GM12878 (cell line): Measurements from ENCODE around the gene MPV17. TPM values are rescaled to one million over a fixed set of nuclear protein-coding genes. Genes with fewer than 3 reads are reported as not detected.

Source experiments
- ATAC-seq: fragments of 200-7000 bp; cut with Tn5 transposase; 3 replicates; pipeline ENCODE4 v1.9.1; 2020; ENCODE audit warnings: mild to moderate bottlenecking, moderate library complexity
- BruUV-seq: library from RNA; stranded (reverse); fragments of 400-500 nt; replicated peaks from 2 replicates; lab custom pipeline; 2021; lab: Mats Ljungman, UMichigan
- CTCF ChIA-PET: fragments of 300-600 bp; sonication (Branson Sonifier 250); formaldehyde crosslinking; extraction: SDS; loops from one replicate; lab custom pipeline; 2021; ENCODE audit warnings: inconsistent platforms; lab: Yijun Ruan, JAX
- POLR2A ChIA-PET: fragments of 350-600 bp; formaldehyde crosslinking; extraction: SDS; loops from one replicate; lab custom pipeline; 2021; ENCODE audit warnings: inconsistent platforms; lab: Charles Lee
- RAD21 ChIA-PET: fragments of 300-600 bp; sonication (Branson Sonifier 250); formaldehyde crosslinking; loops from one replicate; lab custom pipeline; 2023; ENCODE audit warnings: antibody characterized with exemption; ENCODE audit not compliant: unreplicated experiment; lab: Charles Lee
- SMC1A ChIA-PET: fragments of 300-600 bp; sonication (Branson Sonifier 250); formaldehyde crosslinking; loops from one replicate; lab custom pipeline; 2023; ENCODE audit not compliant: unreplicated experiment, uncharacterized antibody; lab: Charles Lee
- DNase-seq: peaks from one replicate; pipeline ENCODE4 v3.0.0-alpha.2; 2011; ENCODE audit warnings: low read depth, low spot score
- FAIRE-seq: peaks from 3 replicates; lab custom pipeline; 2011; peaks lifted over from hg19 to GRCh38; lab: Jason Lieb, UNC
- H2AFZ ChIP-seq: 2 replicates; pipeline ENCODE4 v1.6.0; 2011; ENCODE audit warnings: low read depth, low read length, control low read depth; ENCODE audit not compliant: control insufficient read depth
- H3K27ac ChIP-seq: 2 replicates; pipeline ENCODE4 v1.5.1; 2011; ENCODE audit warnings: control low read depth; ENCODE audit not compliant: control insufficient read depth, insufficient read depth
- H3K27me3 ChIP-seq, 2 experiments: replicated peaks in 1 of 2; 2 replicates each; pipeline versions ENCODE4 v1.6.0 to v1.6.1; 2011; ENCODE audit warnings: low read length in 1 of 2; ENCODE audit not compliant: control insufficient read depth in 2 of 2, insufficient read depth in 2 of 2
- H3K36me3 ChIP-seq, 2 experiments: 2 replicates each; pipeline ENCODE4 v1.5.1; 2011; ENCODE audit warnings: low read length in 1 of 2; ENCODE audit not compliant: control insufficient read depth in 2 of 2, insufficient read depth in 2 of 2
- H3K4me1 ChIP-seq: 2 replicates; pipeline ENCODE4 v1.6.1; 2011; ENCODE audit warnings: mild to moderate bottlenecking, low read length, moderate library complexity, mixed read lengths; ENCODE audit not compliant: control insufficient read depth, insufficient read depth
- H3K4me2 ChIP-seq: 2 replicates; pipeline ENCODE4 v1.6.0; 2011; ENCODE audit warnings: control low read depth; ENCODE audit not compliant: control insufficient read depth, insufficient read depth
- H3K4me3 ChIP-seq: fragments of 200-600 bp; sonication (generic); 2 replicates; pipeline ENCODE4 v1.5.1; 2016
- H3K79me2 ChIP-seq: 2 replicates; pipeline ENCODE4 v1.6.0; 2011; ENCODE audit warnings: low read length; ENCODE audit not compliant: control insufficient read depth, insufficient read depth
- H3K9ac ChIP-seq: 2 replicates; pipeline ENCODE4 v1.8.0; 2011; ENCODE audit warnings: low read length, control low read depth, mixed read lengths; ENCODE audit not compliant: control insufficient read depth, insufficient read depth
- H3K9me3 ChIP-seq: replicated peaks from 3 replicates; pipeline ENCODE4 v1.5.1; 2011; ENCODE audit warnings: mild to moderate bottlenecking, low read length; ENCODE audit not compliant: control insufficient read depth, insufficient read depth
- H4K20me1 ChIP-seq: 2 replicates; pipeline ENCODE4 v1.6.0; 2011; ENCODE audit not compliant: control insufficient read depth, insufficient read depth
- CBX3 ChIP-seq: fragments of 200-600 bp; sonication (generic); IDR thresholded peaks from 2 replicates; pipeline ENCODE4 v1.6.1; 2016; ENCODE audit warnings: low read depth, borderline replicate concordance
- EED ChIP-seq: sonication (generic); IDR thresholded peaks from 2 replicates; pipeline ENCODE4 v1.6.1; 2016; ENCODE audit warnings: antibody characterized with exemption, low read depth
- IKZF1 ChIP-seq: fragments of 450-650 bp; conservative IDR thresholded peaks from 2 replicates; pipeline ENCODE4 v1.6.1; 2017; ENCODE audit warnings: antibody characterized with exemption, mild to moderate bottlenecking
- JUND ChIP-seq: IDR thresholded peaks from 2 replicates; pipeline ENCODE4 v1.6.1; 2012; ENCODE audit warnings: low read depth, mild to moderate bottlenecking, low read length, improper control_type of control experiment, moderate library complexity
- NR2C1 ChIP-seq: fragments of 450-650 bp; IDR thresholded peaks from 2 replicates; pipeline ENCODE4 v1.6.1; 2017; ENCODE audit warnings: antibody characterized with exemption, mild to moderate bottlenecking, moderate library complexity
- NR2F1 ChIP-seq: fragments of 450-650 bp; conservative IDR thresholded peaks from 2 replicates; pipeline ENCODE4 v1.6.1; 2017; ENCODE audit warnings: mild to moderate bottlenecking
- PML ChIP-seq: IDR thresholded peaks from 2 replicates; pipeline ENCODE4 v1.6.1; 2012; ENCODE audit warnings: low read length, inconsistent platforms
- POLR2AphosphoS5 ChIP-seq: IDR thresholded peaks from 2 replicates; pipeline ENCODE4 v1.6.1; 2011; ENCODE audit warnings: mild to moderate bottlenecking, low read length, inconsistent platforms
- SP1 ChIP-seq: IDR thresholded peaks from one replicate; pipeline ENCODE4 v1.6.1; 2011; ENCODE audit warnings: low read depth, low read length
- TBL1XR1 ChIP-seq: IDR thresholded peaks from 2 replicates; pipeline ENCODE4 v1.6.1; 2012; ENCODE audit warnings: low read depth, low read length, improper control_type of control experiment
- TCF12 ChIP-seq: IDR thresholded peaks from 2 replicates; pipeline ENCODE4 v1.6.1; 2011; ENCODE audit warnings: low read depth, mild to moderate bottlenecking, low read length
- TCF3 ChIP-seq: IDR thresholded peaks from 2 replicates; pipeline ENCODE4 v1.6.1; 2012; ENCODE audit warnings: low read depth, mild to moderate bottlenecking, low read length, borderline replicate concordance; ENCODE audit not compliant: insufficient read depth
- ZZZ3 ChIP-seq: IDR thresholded peaks from 2 replicates; pipeline ENCODE4 v1.6.1; 2011; ENCODE audit warnings: low read depth; ENCODE audit not compliant: control insufficient read depth, insufficient read length
- WGBS: methylation state at CpG from one replicate; pipeline ENCODE4 v1.1.6; 2016; ENCODE audit warnings: low lambda C conversion rate; ENCODE audit not compliant: insufficient replicate concordance, insufficient coverage; ENCODE audit errors: missing lambda C conversion rate; 5-methylcytosine and 5-hydroxymethylcytosine counted together
- in situ Hi-C: fragments of 300-500 bp; cut with MboI; formaldehyde crosslinking; loops from 9 replicates; pipeline ENCODE4 v1.14.3; 2018; ENCODE audit warnings: mixed read lengths
- intact Hi-C: fragments of 100-400 bp; cut with micrococcal nuclease; formaldehyde crosslinking; loops from one replicate; pipeline ENCODE4 v1.14.2; 2022; ENCODE audit not compliant: unreplicated experiment
- polyA plus RNA-seq, 11 experiments: library from polyadenylated mRNA; depleted of rRNA in 4 of 11; unstranded in 6 of 11; stranded (reverse) in 5 of 11; fragments of >200 nt; fragmentation: Nextera tagmentation in 4 of 11; fragmentation: Illumina TruSeq in 1 of 11; extraction: Ambion mirVana in 4 of 11; extraction: Trizol in 1 of 11; gene quantifications; 1 replicate in 1 of 11; 2 replicates in 10 of 11; pipeline versions ENCODE4 v1.2.1 to v1.2.3, GENCODE V29; 2011 to 2016; ENCODE audit warnings: inconsistent platforms in 2 of 11, missing spikeins in 2 of 11, low read depth in 1 of 11
- total RNA-seq, 4 experiments: library from RNA; depleted of rRNA in 3 of 4; stranded (reverse); fragments of >200 nt in 3 of 4; fragmentation: Illumina TruSeq in 1 of 4; extraction: Trizol in 1 of 4; gene quantifications; 2 replicates each; pipeline versions ENCODE4 v1.2.1 to v1.2.3, GENCODE V29; 2013 to 2021
- TF ChIP-seq, protein P1 (sequence below): fragments of 450-650 bp; IDR thresholded peaks from 2 replicates; pipeline ENCODE4 v1.6.1; 2016; ENCODE audit warnings: mild to moderate bottlenecking
- TF ChIP-seq, protein P2 (sequence below): fragments of 450-650 bp; IDR thresholded peaks from 2 replicates; pipeline ENCODE4 v1.6.1; 2017; ENCODE audit warnings: antibody characterized with exemption, mild to moderate bottlenecking, moderate library complexity
- TF ChIP-seq, protein P3 (sequence below): fragments of 150-350 bp; IDR thresholded peaks from 2 replicates; pipeline ENCODE4 v1.6.1; 2016; ENCODE audit warnings: low read depth, low read length

The MPV17 gene
- total and polyA plus RNA-seq, 10 of the 15 experiments (the other 5 are each of a cell fraction or from before 2014, with no cell fraction given) = 63.4 to 143 (median 89.0) TPM

DNA sequence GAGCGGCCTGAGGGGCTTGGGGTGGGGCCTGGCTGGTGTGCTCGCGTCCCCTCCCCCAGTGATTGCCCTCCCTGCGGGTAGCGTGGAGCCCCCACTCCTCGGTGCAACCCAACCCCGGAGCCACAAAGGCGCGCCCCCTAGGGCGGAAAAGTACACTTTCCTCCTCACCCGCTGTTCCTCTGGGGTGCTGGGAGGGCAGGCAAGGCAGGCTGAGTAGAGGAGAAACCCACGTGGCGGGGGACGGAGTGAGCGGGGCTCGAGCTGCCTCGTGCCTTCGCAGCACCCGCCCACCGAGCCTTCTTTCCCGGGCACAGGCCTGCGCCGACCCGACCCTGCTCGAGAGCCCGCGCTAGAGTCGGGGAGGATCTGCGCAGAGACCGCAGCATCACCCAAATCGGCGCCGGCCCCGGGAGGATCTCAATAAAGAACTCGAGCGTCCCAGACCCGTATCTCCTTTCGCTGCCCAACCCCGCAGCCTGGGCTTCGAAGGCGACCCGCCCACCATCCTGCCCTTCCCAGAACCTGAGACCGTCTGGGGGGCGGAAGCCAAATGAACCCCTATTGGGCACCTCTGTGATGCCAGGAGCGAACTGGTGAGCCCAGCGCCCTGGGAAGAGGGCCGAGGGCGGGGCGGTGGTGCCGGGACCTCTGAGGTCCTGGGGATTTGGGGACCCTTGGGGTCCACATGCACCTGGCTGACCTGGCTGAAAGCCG is 16.2 kb downstream of the MPV17 start (continued):
- TF ChIP-seq, protein P1, sequence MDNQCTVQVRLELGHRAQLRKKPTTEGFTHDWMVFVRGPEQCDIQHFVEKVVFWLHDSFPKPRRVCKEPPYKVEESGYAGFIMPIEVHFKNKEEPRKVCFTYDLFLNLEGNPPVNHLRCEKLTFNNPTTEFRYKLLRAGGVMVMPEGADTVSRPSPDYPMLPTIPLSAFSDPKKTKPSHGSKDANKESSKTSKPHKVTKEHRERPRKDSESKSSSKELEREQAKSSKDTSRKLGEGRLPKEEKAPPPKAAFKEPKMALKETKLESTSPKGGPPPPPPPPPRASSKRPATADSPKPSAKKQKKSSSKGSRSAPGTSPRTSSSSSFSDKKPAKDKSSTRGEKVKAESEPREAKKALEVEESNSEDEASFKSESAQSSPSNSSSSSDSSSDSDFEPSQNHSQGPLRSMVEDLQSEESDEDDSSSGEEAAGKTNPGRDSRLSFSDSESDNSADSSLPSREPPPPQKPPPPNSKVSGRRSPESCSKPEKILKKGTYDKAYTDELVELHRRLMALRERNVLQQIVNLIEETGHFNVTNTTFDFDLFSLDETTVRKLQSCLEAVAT = no peak
- TF ChIP-seq JUND = no peak
- TF ChIP-seq, protein P2, sequence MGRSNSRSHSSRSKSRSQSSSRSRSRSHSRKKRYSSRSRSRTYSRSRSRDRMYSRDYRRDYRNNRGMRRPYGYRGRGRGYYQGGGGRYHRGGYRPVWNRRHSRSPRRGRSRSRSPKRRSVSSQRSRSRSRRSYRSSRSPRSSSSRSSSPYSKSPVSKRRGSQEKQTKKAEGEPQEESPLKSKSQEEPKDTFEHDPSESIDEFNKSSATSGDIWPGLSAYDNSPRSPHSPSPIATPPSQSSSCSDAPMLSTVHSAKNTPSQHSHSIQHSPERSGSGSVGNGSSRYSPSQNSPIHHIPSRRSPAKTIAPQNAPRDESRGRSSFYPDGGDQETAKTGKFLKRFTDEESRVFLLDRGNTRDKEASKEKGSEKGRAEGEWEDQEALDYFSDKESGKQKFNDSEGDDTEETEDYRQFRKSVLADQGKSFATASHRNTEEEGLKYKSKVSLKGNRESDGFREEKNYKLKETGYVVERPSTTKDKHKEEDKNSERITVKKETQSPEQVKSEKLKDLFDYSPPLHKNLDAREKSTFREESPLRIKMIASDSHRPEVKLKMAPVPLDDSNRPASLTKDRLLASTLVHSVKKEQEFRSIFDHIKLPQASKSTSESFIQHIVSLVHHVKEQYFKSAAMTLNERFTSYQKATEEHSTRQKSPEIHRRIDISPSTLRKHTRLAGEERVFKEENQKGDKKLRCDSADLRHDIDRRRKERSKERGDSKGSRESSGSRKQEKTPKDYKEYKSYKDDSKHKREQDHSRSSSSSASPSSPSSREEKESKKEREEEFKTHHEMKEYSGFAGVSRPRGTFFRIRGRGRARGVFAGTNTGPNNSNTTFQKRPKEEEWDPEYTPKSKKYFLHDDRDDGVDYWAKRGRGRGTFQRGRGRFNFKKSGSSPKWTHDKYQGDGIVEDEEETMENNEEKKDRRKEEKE = no peak
- no peak for TF ChIP-seq EED

DNA sequence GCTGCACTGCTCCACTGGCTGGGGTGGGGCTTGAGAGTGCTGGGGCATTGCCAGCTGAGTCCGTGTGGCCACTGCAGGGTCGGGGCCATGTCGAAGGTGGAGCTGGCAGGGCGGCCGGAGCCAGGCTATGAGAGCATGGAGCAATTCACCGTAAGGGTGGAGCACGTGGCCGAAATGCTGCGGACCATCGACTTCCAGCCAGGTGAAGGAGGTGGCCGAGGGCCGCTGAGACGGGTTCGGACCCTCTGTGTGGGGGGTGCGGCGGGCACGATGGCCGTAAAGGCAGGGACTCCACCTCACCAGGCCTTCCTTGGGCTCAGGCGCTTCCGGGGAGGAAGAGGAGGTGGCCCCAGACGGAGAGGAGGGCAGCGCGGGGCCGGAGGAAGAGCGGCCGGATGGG is 16.8 kb downstream of the MPV17 start:
- ATAC-seq (no peak; the same call in 1 of the 3 replicates), DNase-seq (no peak), FAIRE-seq (no peak)
- 77% methylated on average over 17 of the region's 26 CpGs for WGBS
- no peak overlapping the region for H3K4me3 ChIP-seq
- no peak overlapping the region for H3K9ac ChIP-seq
- CTCF ChIA-PET = interaction anchor here (0.6 to 1.4 kb wide), 2 partner anchors 27 to 198 kb away, joined by 3 read pairs; no protein-coding TSS in a partner anchor
- no peaks in the 10 kb centered on the region for H4K20me1 ChIP-seq
- RAD21 ChIA-PET = no interaction called here
- in situ Hi-C loops = no loop called here
- intact Hi-C loops = no loop called here
- H3K9me3 ChIP-seq = no peaks in the 10 kb centered on the region; the same call in 2 of the 3 replicates
- H3K27ac ChIP-seq = no peak overlapping the region
- H2AFZ ChIP-seq = no peak overlapping the region
- SMC1A ChIA-PET = no interaction called here
- no peaks in the 10 kb centered on the region; a peak in 1 of 4 replicates for H3K27me3 ChIP-seq
- no peaks in the 10 kb centered on the region for H3K4me1 ChIP-seq
- no TSS peak for BruUV-seq
- H3K79me2 ChIP-seq = no peaks in the 10 kb centered on the region
- H3K4me2 ChIP-seq = no peak overlapping the region
- POLR2A ChIA-PET = no interaction called here
- no peaks in the 10 kb centered on the region for H3K36me3 ChIP-seq
- TF ChIP-seq NR2C1 (no peak), IKZF1 (no peak), CBX3 (no peak), NR2F1 (no peak), POLR2AphosphoS5 (no peak), PML (no peak), TCF3 (no peak), ZZZ3 (no peak), TCF12 (no peak), TBL1XR1 (no peak), SP1 (no peak)
- TF ChIP-seq, protein P3, sequence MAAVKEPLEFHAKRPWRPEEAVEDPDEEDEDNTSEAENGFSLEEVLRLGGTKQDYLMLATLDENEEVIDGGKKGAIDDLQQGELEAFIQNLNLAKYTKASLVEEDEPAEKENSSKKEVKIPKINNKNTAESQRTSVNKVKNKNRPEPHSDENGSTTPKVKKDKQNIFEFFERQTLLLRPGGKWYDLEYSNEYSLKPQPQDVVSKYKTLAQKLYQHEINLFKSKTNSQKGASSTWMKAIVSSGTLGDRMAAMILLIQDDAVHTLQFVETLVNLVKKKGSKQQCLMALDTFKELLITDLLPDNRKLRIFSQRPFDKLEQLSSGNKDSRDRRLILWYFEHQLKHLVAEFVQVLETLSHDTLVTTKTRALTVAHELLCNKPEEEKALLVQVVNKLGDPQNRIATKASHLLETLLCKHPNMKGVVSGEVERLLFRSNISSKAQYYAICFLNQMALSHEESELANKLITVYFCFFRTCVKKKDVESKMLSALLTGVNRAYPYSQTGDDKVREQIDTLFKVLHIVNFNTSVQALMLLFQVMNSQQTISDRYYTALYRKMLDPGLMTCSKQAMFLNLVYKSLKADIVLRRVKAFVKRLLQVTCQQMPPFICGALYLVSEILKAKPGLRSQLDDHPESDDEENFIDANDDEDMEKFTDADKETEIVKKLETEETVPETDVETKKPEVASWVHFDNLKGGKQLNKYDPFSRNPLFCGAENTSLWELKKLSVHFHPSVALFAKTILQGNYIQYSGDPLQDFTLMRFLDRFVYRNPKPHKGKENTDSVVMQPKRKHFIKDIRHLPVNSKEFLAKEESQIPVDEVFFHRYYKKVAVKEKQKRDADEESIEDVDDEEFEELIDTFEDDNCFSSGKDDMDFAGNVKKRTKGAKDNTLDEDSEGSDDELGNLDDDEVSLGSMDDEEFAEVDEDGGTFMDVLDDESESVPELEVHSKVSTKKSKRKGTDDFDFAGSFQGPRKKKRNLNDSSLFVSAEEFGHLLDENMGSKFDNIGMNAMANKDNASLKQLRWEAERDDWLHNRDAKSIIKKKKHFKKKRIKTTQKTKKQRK = no peak
